Measurements from ENCODE around the gene ARHGAP24.

ARHGAP24 gene

GRCh38 chr4:85740431-85740861 is 265.5 kb downstream of the ARHGAP24 start:
- DNase-seq (ENCODE audit: low read depth in 2 of 2): no peak

- no peak for DNase-seq (ENCODE audit: low read depth in 2 of 2)
Observed at GRCh38 chr4:85741381-85741780, 266.4 kb downstream of the ARHGAP24 start.

GRCh38 chr4:85741921-85742591 is 267.1 kb downstream of the ARHGAP24 start:
- DNase-seq (ENCODE audit: low read depth in 2 of 2): no peak

- DNase-seq (ENCODE audit: low read depth in 2 of 2): no peak
Observed at GRCh38 chr4:85744950-85745349, 270.0 kb downstream of the ARHGAP24 start.

- DNase-seq (ENCODE audit: low read depth in 2 of 2): no peak
Observed at GRCh38 chr4:85745939-85746338, 271.0 kb downstream of the ARHGAP24 start.

GRCh38 chr4:85747882-85748491 is 273.0 kb downstream of the ARHGAP24 start:
- DNase-seq (ENCODE audit: low read depth in 2 of 2): no peak

- DNase-seq (ENCODE audit: low read depth in 2 of 2): no peak
Observed at GRCh38 chr4:85748654-85749053, 273.7 kb downstream of the ARHGAP24 start.

- no peak for DNase-seq (ENCODE audit: low read depth in 2 of 2)
Observed at GRCh38 chr4:85751866-85752265, 276.9 kb downstream of the ARHGAP24 start.

GRCh38 chr4:85755285-85755684 is 280.3 kb downstream of the ARHGAP24 start:
- DNase-seq (ENCODE audit: low read depth in 2 of 2): no peak

- DNase-seq (ENCODE audit: low read depth in 2 of 2): no peak
Observed at GRCh38 chr4:85756938-85757337, 282.0 kb downstream of the ARHGAP24 start.

- no peak for DNase-seq (ENCODE audit: low read depth in 2 of 2)
Observed at GRCh38 chr4:85759388-85759787, 284.4 kb downstream of the ARHGAP24 start.

- DNase-seq (ENCODE audit: low read depth in 2 of 2): no peak
Observed at GRCh38 chr4:85760511-85760910, 285.6 kb downstream of the ARHGAP24 start.

GRCh38 chr4:85761803-85762528 is 287.0 kb downstream of the ARHGAP24 start:
- DNase-seq (ENCODE audit: low read depth in 2 of 2): no peak

GRCh38 chr4:85762529-85762871 is 287.6 kb downstream of the ARHGAP24 start:
- DNase-seq (ENCODE audit: low read depth in 2 of 2): no peak

GRCh38 chr4:85763202-85763601 is 288.3 kb downstream of the ARHGAP24 start:
- no peak for DNase-seq (ENCODE audit: low read depth in 2 of 2)

GRCh38 chr4:85767649-85768048 is 292.7 kb downstream of the ARHGAP24 start:
- DNase-seq (ENCODE audit: low read depth in 2 of 2): no peak

GRCh38 chr4:85769009-85769408 is 294.1 kb downstream of the ARHGAP24 start:
- DNase-seq (ENCODE audit: low read depth in 2 of 2): no peak

- DNase-seq (ENCODE audit: low read depth in 2 of 2): no peak
Observed at GRCh38 chr4:85772470-85772869, 297.5 kb downstream of the ARHGAP24 start.

GRCh38 chr4:85773372-85773771 is 298.4 kb downstream of the ARHGAP24 start:
- no peak for DNase-seq (ENCODE audit: low read depth in 2 of 2)

- DNase-seq (ENCODE audit: low read depth in 2 of 2): no peak
Observed at GRCh38 chr4:85774000-85774399, 299.1 kb downstream of the ARHGAP24 start.

- no peak for DNase-seq (ENCODE audit: low read depth in 2 of 2)
Observed at GRCh38 chr4:85774489-85774888, 299.5 kb downstream of the ARHGAP24 start.

- DNase-seq (ENCODE audit: low read depth in 2 of 2): no peak
Observed at GRCh38 chr4:85776096-85776495, 301.1 kb downstream of the ARHGAP24 start.

- no peak for DNase-seq (ENCODE audit: low read depth in 2 of 2)
Observed at GRCh38 chr4:85776579-85776978, 301.6 kb downstream of the ARHGAP24 start.
